ENCODE data around the gene TIMP2. TPM values are rescaled to one million over a fixed set of nuclear protein-coding genes. Genes with fewer than 3 reads are reported as not detected.

Gene TIMP2
- total and polyA plus RNA-seq, 2 of the 13 experiments (the other 11 are each of a cell fraction or from before 2014, with no cell fraction given), result 3.8 to 8.5 TPM

DNA sequence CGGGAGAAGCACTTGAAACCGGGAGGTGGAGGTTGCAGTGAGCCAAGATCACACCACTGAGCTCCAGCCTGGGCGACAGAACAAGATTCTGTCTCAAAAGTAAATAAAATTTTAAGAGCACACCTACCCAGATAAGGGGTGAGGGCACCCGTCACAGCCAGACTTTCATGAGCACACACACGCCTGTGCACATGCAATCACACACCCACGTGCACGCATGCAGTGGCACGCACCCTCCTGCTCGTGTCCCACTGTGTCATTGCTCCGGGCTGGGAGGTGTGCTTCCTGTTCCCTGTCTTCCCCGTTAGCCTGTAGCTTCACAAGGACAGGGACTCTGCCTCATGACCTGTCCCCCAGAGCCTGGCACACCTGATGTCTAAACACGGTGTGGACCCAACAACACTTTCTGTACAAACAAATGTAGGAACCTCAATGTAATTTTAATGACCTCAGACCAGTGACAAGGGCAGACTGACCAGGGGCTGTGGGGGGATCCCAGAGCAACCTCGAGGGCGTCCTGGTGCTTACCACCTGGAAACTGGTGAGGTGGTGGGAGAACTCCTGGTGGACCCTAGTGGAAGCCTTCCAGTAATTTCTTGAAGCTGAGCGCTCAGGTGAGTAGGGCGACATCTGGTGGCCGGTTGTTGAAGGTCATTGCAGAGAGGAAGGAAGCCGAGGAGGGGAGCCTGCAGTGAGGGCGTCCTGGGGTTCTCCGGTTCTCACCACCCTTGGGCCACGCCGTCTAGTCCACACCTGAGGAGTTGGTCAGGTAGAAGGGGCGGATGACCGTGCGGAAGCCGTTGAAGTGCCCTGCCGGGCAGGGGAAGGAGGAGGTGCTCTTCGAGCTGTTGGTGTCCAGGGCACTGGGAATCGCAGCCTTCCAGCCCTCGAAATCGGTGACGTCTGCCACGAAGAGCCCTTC, 45.9 kb upstream of the TIMP2 start (continued):
- TF ChIP-seq SPEN (CRISPR knock-in tag; IDR thresholded peaks at IDR 0.05; ENCODE audit: low read depth), result 0 out of 2 replicates have a peak, but pooled peaks have one; percentile 26
- no peak for TF ChIP-seq PAF1 (CRISPR knock-in tag; IDR thresholded peaks at IDR 0.05)
- TF ChIP-seq HBP1 (CRISPR knock-in tag; IDR thresholded peaks at IDR 0.05; ENCODE audit: low read depth), result 0 out of 2 replicates have a peak, but pooled peaks have one; percentile 29
- no peak for TF ChIP-seq XBP1 (CRISPR knock-in tag; IDR thresholded peaks at IDR 0.05)
- TF ChIP-seq, protein P1, sequence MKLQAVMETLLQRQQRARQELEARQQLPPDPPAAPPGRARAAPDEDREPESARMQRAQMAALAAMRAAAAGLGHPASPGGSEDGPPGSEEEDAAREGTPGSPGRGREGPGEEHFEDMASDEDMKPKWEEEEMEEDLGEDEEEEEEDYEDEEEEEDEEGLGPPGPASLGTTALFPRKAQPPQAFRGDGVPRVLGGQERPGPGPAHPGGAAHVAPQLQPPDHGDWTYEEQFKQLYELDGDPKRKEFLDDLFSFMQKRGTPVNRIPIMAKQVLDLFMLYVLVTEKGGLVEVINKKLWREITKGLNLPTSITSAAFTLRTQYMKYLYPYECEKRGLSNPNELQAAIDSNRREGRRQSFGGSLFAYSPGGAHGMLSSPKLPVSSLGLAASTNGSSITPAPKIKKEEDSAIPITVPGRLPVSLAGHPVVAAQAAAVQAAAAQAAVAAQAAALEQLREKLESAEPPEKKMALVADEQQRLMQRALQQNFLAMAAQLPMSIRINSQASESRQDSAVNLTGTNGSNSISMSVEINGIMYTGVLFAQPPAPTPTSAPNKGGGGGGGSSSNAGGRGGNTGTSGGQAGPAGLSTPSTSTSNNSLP (IDR thresholded peaks at IDR 0.05; ENCODE audit: low read depth, low read length), result no peak
- TF ChIP-seq ZNF614 (CRISPR knock-in tag; IDR thresholded peaks at IDR 0.05; ENCODE audit: borderline replicate concordance), result 0 out of 2 replicates have a peak, but pooled peaks have one; percentile 38
- no peak for TF ChIP-seq ZNF460 (CRISPR knock-in tag; IDR thresholded peaks at IDR 0.05; ENCODE audit: borderline replicate concordance)
- 0 out of 2 replicates have a peak, but pooled peaks have one; percentile 41 for TF ChIP-seq ZBTB7B (CRISPR knock-in tag; IDR thresholded peaks at IDR 0.05)
- no peak for TF ChIP-seq ZNF674 (CRISPR knock-in tag; IDR thresholded peaks at IDR 0.05; ENCODE audit: low read depth)
- TF ChIP-seq, protein P2, sequence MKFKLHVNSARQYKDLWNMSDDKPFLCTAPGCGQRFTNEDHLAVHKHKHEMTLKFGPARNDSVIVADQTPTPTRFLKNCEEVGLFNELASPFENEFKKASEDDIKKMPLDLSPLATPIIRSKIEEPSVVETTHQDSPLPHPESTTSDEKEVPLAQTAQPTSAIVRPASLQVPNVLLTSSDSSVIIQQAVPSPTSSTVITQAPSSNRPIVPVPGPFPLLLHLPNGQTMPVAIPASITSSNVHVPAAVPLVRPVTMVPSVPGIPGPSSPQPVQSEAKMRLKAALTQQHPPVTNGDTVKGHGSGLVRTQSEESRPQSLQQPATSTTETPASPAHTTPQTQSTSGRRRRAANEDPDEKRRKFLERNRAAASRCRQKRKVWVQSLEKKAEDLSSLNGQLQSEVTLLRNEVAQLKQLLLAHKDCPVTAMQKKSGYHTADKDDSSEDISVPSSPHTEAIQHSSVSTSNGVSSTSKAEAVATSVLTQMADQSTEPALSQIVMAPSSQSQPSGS (CRISPR knock-in tag; IDR thresholded peaks at IDR 0.05), result 0 out of 2 replicates have a peak, but pooled peaks have one; percentile 44
- no peak for TF ChIP-seq TBX2 (CRISPR knock-in tag; IDR thresholded peaks at IDR 0.05; ENCODE audit: borderline replicate concordance)
- no peak for TF ChIP-seq ZNF777 (CRISPR knock-in tag; IDR thresholded peaks at IDR 0.05)
- peak; percentile 33; the same call in 1 of the 2 replicates for TF ChIP-seq FOXA3 (CRISPR knock-in tag; IDR thresholded peaks at IDR 0.05)
- TF ChIP-seq, protein P3, sequence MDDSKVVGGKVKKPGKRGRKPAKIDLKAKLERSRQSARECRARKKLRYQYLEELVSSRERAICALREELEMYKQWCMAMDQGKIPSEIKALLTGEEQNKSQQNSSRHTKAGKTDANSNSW (CRISPR knock-in tag; IDR thresholded peaks at IDR 0.05; ENCODE audit: borderline replicate concordance), result no peak
- TF ChIP-seq ZNF232 (CRISPR knock-in tag; IDR thresholded peaks at IDR 0.05; ENCODE audit: borderline replicate concordance), result 0 out of 2 replicates have a peak, but pooled peaks have one; percentile 5
- no peak for TF ChIP-seq ATRX (CRISPR knock-in tag; IDR thresholded peaks at IDR 0.05; ENCODE audit: borderline replicate concordance)
- 0 out of 2 replicates have a peak, but pooled peaks have one; percentile 24 for TF ChIP-seq ETV5 (CRISPR knock-in tag; IDR thresholded peaks at IDR 0.05; ENCODE audit: borderline replicate concordance)
- TF ChIP-seq SOX6 (IDR thresholded peaks at IDR 0.05), result no peak
- TF ChIP-seq SOX6 (CRISPR knock-in tag; IDR thresholded peaks at IDR 0.05), result no peak
- TF ChIP-seq ZNF451 (CRISPR knock-in tag; IDR thresholded peaks at IDR 0.05), result no peak
- TF ChIP-seq U2AF1 (optimal IDR thresholded peaks at IDR 0.05; ENCODE audit: low read depth, low read length), result no peak
- TF ChIP-seq ZBTB1 (CRISPR knock-in tag; IDR thresholded peaks at IDR 0.05; ENCODE audit: borderline replicate concordance), result no peak
- TF ChIP-seq NFIC (IDR thresholded peaks at IDR 0.05; ENCODE audit: low read length), result no peak
- no peak for TF ChIP-seq FOXO4 (CRISPR knock-in tag; conservative IDR thresholded peaks at IDR 0.05)
